Measurements from ENCODE around the gene MICA. TPM values are rescaled to one million over a fixed set of nuclear protein-coding genes. Genes with fewer than 3 reads are reported as not detected.

MICA gene
- total RNA-seq, 4 donors from 2014 or later = 9.1 to 31.7 (median 17.2) TPM

- intact Hi-C loops (cut with DNase I; ENCODE audit: low total_unique reads) = no loop called here
- H3K9me3 ChIP-seq = no peaks in the 10 kb centered on the region
- TF ChIP-seq POLR2A (IDR thresholded peaks at IDR 0.05) = peak; percentile 69 to 86
- TF ChIP-seq CTCF (IDR thresholded peaks at IDR 0.05) = no peak
Observed at GRCh38 chr6:31462964-31463870, 59.8 kb downstream of the MICA start.

GRCh38 chr6:31464252-31465184 lies 61.1 kb downstream of the MICA start:
- TF ChIP-seq POLR2A (IDR thresholded peaks at IDR 0.05) (no peak), CTCF (IDR thresholded peaks at IDR 0.05) (no peak)
- Histone ChIP-seq H3K4me3 (peak overlapping the region; percentile 37 to 40), H3K4me1 (no peaks in the 10 kb centered on the region), H3K36me3 (no peaks in the 10 kb centered on the region), H3K9me3 (no peaks in the 10 kb centered on the region), H3K27ac (no peak overlapping the region), H3K27me3 (no peaks in the 10 kb centered on the region)
- DNase-seq = no peak
- intact Hi-C loops (cut with DNase I; ENCODE audit: low total_unique reads) = no loop called here

More at GRCh38 chr6:31462964-31463870, 59.8 kb downstream of the MICA start:
- peak overlapping the region; percentile 37 to 40 for H3K4me3 ChIP-seq
- H3K27ac ChIP-seq = peak overlapping the region; percentile 76 to 88
- no peaks in the 10 kb centered on the region for H3K4me1 ChIP-seq
- peak; percentile 87 to 94 for DNase-seq
- no peaks in the 10 kb centered on the region for H3K27me3 ChIP-seq
- H3K36me3 ChIP-seq = no peaks in the 10 kb centered on the region

Small RNA genes lying within 50 kb of the gene (microRNA-seq; reads per million reads assigned to microRNA genes)
- gene MIR6891 (ENCODE audit: borderline microRNAs expressed, borderline replicate concordance) = not detected

Small RNA genes lying within 50 kb of the gene (small RNA-seq; reads per million reads assigned to genes)
- gene HLA-S = not detected
- not detected for gene MIR6891
- not detected for gene RF00019
- gene RNU6-283P = not detected

Other genes with a start within 250 kb of the MICA start
- gene CCHCR1, start 245.8 kb upstream of the MICA start, total RNA-seq = 10 to 100 TPM in 2 of 4 donors, 1 to 10 TPM in 1, under 1 TPM in 1; 0.59 to 28.1 (median 12.5) TPM
- 10 to 100 TPM in 3 of 4 donors, 1 to 10 TPM in 1; 3.6 to 22.3 (median 12.6) TPM for gene TCF19, start 245.0 kb upstream of the MICA start, total RNA-seq
- 1 to 10 TPM in 2 of 4 donors, under 1 TPM in 1, not detected in 1; 0.67 to 2.8 (median 1.8) TPM for gene POU5F1, start 232.9 kb upstream of the MICA start, total RNA-seq
- 100 to 1,000 TPM; 209 to 650 (median 336) TPM for gene HLA-C, start 131.5 kb upstream of the MICA start, total RNA-seq
- gene HLA-B, start 46.4 kb upstream of the MICA start, total RNA-seq = 1,000 to 10,000 TPM in 1 of 4 donors, 100 to 1,000 TPM in 3; 134 to 1,272 (median 737) TPM
- gene MICB, start 94.5 kb downstream of the MICA start, total RNA-seq = 1 to 10 TPM; 1.9 to 4.8 (median 2.9) TPM
- not detected for gene MCCD1, start 125.4 kb downstream of the MICA start, total RNA-seq
- gene DDX39B, start 138.4 kb downstream of the MICA start, total RNA-seq = 100 to 1,000 TPM; 119 to 429 (median 282) TPM
- 1 to 10 TPM in 2 of 4 donors, not detected in 2; 1.2 to 1.6 TPM for gene ATP6V1G2, start 143.0 kb downstream of the MICA start, total RNA-seq
- gene NFKBIL1, start 144.0 kb downstream of the MICA start, total RNA-seq = 10 to 100 TPM; 19.7 to 38.5 (median 20.8) TPM
- gene LTA, start 168.7 kb downstream of the MICA start, total RNA-seq = under 1 TPM in 1 of 4 donors, not detected in 3; 0.30 TPM
- 1 to 10 TPM in 1 of 4 donors, not detected in 3; 1.3 TPM for gene TNF, start 172.0 kb downstream of the MICA start, total RNA-seq
- gene LTB, start 178.8 kb downstream of the MICA start, total RNA-seq = 1 to 10 TPM in 1 of 4 donors, not detected in 3; 1.5 TPM
- 100 to 1,000 TPM in 1 of 4 donors, 1 to 10 TPM in 2, not detected in 1; 2.6 to 229 (median 3.2) TPM for gene LST1, start 182.7 kb downstream of the MICA start, total RNA-seq
- gene NCR3, start 189.4 kb downstream of the MICA start, total RNA-seq = not detected
- 10 to 100 TPM in 2 of 4 donors, 1 to 10 TPM in 2; 1.5 to 25.6 (median 14.5) TPM for gene AIF1, start 211.6 kb downstream of the MICA start, total RNA-seq
- 100 to 1,000 TPM in 1 of 4 donors, 10 to 100 TPM in 3; 35.4 to 218 (median 48.0) TPM for gene PRRC2A, start 217.1 kb downstream of the MICA start, total RNA-seq
- 100 to 1,000 TPM in 3 of 4 donors, 10 to 100 TPM in 1; 92.2 to 233 (median 139) TPM for gene BAG6, start 249.1 kb downstream of the MICA start, total RNA-seq